Measurements from ENCODE around the gene DNAH2.

Gene DNAH2

GRCh38 chr17:7834957-7835813 is 117.6 kb downstream of the DNAH2 start:
- TF ChIP-seq SUZ12 (IDR thresholded peaks at IDR 0.05; ENCODE audit: extremely low read depth, insufficient read depth, insufficient read length), result no peak
- TF ChIP-seq ZNF274 (IDR thresholded peaks at IDR 0.05; ENCODE audit: low read depth, low read length), result no peak
- TF ChIP-seq YY1 (IDR thresholded peaks at IDR 0.05; ENCODE audit: insufficient read depth, insufficient read length), result no peak
- peaks cover 19% of the 10 kb centered on the region for H3K4me1 ChIP-seq (ENCODE audit: insufficient read depth, insufficient read length)
- H3K27me3 ChIP-seq (ENCODE audit: insufficient read depth, insufficient read length), result peaks cover 15% of the 10 kb centered on the region
- H3K9me3 ChIP-seq (ENCODE audit: insufficient read depth, low read length), result no peaks in the 10 kb centered on the region
- H3K36me3 ChIP-seq (ENCODE audit: insufficient read depth, insufficient read length, low read length), result no peaks in the 10 kb centered on the region
- H3K4me3 ChIP-seq (ENCODE audit: insufficient read length, low read depth), result peak overlapping the region; percentile 75
- H3K9ac ChIP-seq (ENCODE audit: insufficient read length, low read depth), result peak overlapping the region; percentile 79
- peak; percentile 92 for DNase-seq (ENCODE audit: low read depth, low spot score)

- peaks cover 15% of the 10 kb centered on the region for H3K27me3 ChIP-seq (ENCODE audit: insufficient read depth, insufficient read length)
- H3K9ac ChIP-seq (ENCODE audit: insufficient read length, low read depth), result peak overlapping the region; percentile 79
- H3K36me3 ChIP-seq (ENCODE audit: insufficient read depth, insufficient read length, low read length), result no peaks in the 10 kb centered on the region
- peak overlapping the region; percentile 75 for H3K4me3 ChIP-seq (ENCODE audit: insufficient read length, low read depth)
- no peak for DNase-seq (ENCODE audit: low read depth, low spot score)
- no peaks in the 10 kb centered on the region for H3K9me3 ChIP-seq (ENCODE audit: insufficient read depth, low read length)
- H3K4me1 ChIP-seq (ENCODE audit: insufficient read depth, insufficient read length), result peaks cover 19% of the 10 kb centered on the region
- TF ChIP-seq SUZ12 (IDR thresholded peaks at IDR 0.05; ENCODE audit: extremely low read depth, insufficient read depth, insufficient read length) (no peak), YY1 (IDR thresholded peaks at IDR 0.05; ENCODE audit: insufficient read depth, insufficient read length) (no peak), ZNF274 (IDR thresholded peaks at IDR 0.05; ENCODE audit: low read depth, low read length) (no peak)
These were observed 118.5 kb downstream of the DNAH2 start for GRCh38 chr17:7835814-7836595.

GRCh38 chr17:7836596-7837407 is 119.3 kb downstream of the DNAH2 start:
- H3K4me3 ChIP-seq (ENCODE audit: insufficient read length, low read depth), result peak overlapping the region; percentile 75
- TF ChIP-seq YY1 (IDR thresholded peaks at IDR 0.05; ENCODE audit: insufficient read depth, insufficient read length), result no peak
- no peak for TF ChIP-seq SUZ12 (IDR thresholded peaks at IDR 0.05; ENCODE audit: extremely low read depth, insufficient read depth, insufficient read length)
- TF ChIP-seq ZNF274 (IDR thresholded peaks at IDR 0.05; ENCODE audit: low read depth, low read length), result no peak
- peak; percentile 94 for DNase-seq (ENCODE audit: low read depth, low spot score)
- H3K27me3 ChIP-seq (ENCODE audit: insufficient read depth, insufficient read length), result peaks cover 12% of the 10 kb centered on the region
- peak overlapping the region; percentile 79 for H3K9ac ChIP-seq (ENCODE audit: insufficient read length, low read depth)
- H3K4me1 ChIP-seq (ENCODE audit: insufficient read depth, insufficient read length), result peaks cover 22% of the 10 kb centered on the region
- H3K36me3 ChIP-seq (ENCODE audit: insufficient read depth, insufficient read length, low read length), result no peaks in the 10 kb centered on the region
- H3K9me3 ChIP-seq (ENCODE audit: insufficient read depth, low read length), result no peaks in the 10 kb centered on the region

- Histone ChIP-seq H3K27me3 (ENCODE audit: insufficient read depth, insufficient read length) (peaks cover 10% of the 10 kb centered on the region), H3K36me3 (ENCODE audit: insufficient read depth, insufficient read length, low read length) (no peaks in the 10 kb centered on the region), H3K4me3 (ENCODE audit: insufficient read length, low read depth) (peak overlapping the region; percentile 37), H3K4me1 (ENCODE audit: insufficient read depth, insufficient read length) (peaks cover 22% of the 10 kb centered on the region), H3K9ac (ENCODE audit: insufficient read length, low read depth) (peak overlapping the region; percentile 56), H3K9me3 (ENCODE audit: insufficient read depth, low read length) (no peaks in the 10 kb centered on the region)
- DNase-seq (ENCODE audit: low read depth, low spot score), result no peak
- TF ChIP-seq ZNF274 (IDR thresholded peaks at IDR 0.05; ENCODE audit: low read depth, low read length) (no peak), SUZ12 (IDR thresholded peaks at IDR 0.05; ENCODE audit: extremely low read depth, insufficient read depth, insufficient read length) (no peak), YY1 (IDR thresholded peaks at IDR 0.05; ENCODE audit: insufficient read depth, insufficient read length) (no peak)
These were observed 120.0 kb downstream of the DNAH2 start for GRCh38 chr17:7837408-7838088.

DNA sequence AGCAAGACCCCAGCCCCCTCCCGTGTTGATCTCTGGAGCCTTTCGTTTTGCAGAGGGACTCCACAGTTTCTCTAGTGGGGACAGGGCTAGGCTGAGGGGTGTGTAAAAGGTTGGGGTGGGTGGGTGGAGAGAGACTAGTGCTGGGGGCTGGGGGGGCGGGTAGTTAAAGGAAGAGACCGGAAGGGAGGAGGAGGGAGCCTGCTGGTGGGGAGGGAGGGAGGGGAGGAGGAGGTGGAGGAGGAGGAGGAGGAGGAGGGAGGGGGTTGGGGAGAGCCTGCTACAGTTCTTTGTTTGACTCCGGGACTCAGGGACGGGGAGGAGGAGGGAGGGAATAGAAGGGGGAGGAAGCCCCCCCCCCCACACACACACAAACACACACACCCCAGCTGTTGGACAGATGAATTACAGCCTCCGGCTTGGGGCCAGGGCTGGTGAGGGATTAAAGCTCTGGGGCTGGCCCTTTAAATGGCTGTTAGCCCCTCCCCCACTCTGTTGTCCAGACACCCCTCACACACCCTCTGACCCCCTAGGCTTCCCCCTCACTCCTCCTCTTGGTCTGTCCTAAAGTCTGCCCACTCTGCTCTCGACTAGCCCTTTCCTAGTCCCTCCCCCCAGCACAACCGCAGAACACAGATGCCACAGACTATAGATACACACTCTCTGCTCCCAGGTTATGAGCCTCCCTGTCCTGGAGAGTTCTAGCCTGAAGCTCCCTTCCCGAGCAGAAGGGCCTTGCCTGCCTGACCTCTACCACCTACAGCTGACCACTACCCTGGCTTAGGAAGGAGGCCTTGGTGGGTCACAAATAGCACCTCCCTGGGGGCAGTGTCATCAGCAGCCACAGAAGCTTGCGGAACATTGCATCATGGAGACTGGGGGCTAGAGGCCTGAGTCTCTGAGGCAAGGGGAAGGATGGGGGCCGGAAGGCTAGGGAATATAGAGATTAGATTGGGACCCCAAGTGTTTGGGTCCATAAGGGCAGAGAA is 120.8 kb downstream of the DNAH2 start:
- Histone ChIP-seq H3K9ac (ENCODE audit: insufficient read length, low read depth) (peak overlapping the region; percentile 64), H3K4me1 (ENCODE audit: insufficient read depth, insufficient read length) (peaks cover 15% of the 10 kb centered on the region), H3K36me3 (ENCODE audit: insufficient read depth, insufficient read length, low read length) (no peaks in the 10 kb centered on the region), H3K27me3 (ENCODE audit: insufficient read depth, insufficient read length) (peaks cover 2% of the 10 kb centered on the region), H3K9me3 (ENCODE audit: insufficient read depth, low read length) (no peaks in the 10 kb centered on the region), H3K4me3 (ENCODE audit: insufficient read length, low read depth) (peak overlapping the region; percentile 37)
- DNase-seq (ENCODE audit: low read depth, low spot score), result no peak
- TF ChIP-seq SUZ12 (IDR thresholded peaks at IDR 0.05; ENCODE audit: extremely low read depth, insufficient read depth, insufficient read length) (no peak), ZNF274 (IDR thresholded peaks at IDR 0.05; ENCODE audit: low read depth, low read length) (no peak), YY1 (IDR thresholded peaks at IDR 0.05; ENCODE audit: insufficient read depth, insufficient read length) (no peak)

Measured in NT2/D1 (cell line).